Central memory CD8-positive, alpha-beta T cell (primary cell): Measurements from ENCODE around the gene BRSK2.

Source experiments
- ATAC-seq: fragments of 150-1000 bp; cut with Tn5 transposase; replicated peaks from 2 replicates; pipeline ENCODE4 v1.10.0; 2022; ENCODE audit warnings: mild to moderate bottlenecking, moderate FRiP score, moderate number of reproducible peaks; ENCODE audit not compliant: poor library complexity, severe bottlenecking; ENCODE audit errors: extremely low read depth
- DNase-seq, 2 donors: peaks; one replicate each; pipeline ENCODE4 v3.0.0; 2021; ENCODE audit warnings: low spot score in 2 of 2
- H3K27ac Mint-ChIP-seq: one replicate; pipeline ENCODE4 v1.8.0; 2022; ENCODE audit warnings: low read depth, mild to moderate bottlenecking, moderate library complexity, mixed read lengths
- H3K27me3 Mint-ChIP-seq: one replicate; pipeline ENCODE4 v1.8.0; 2022; ENCODE audit warnings: mixed read lengths
- H3K36me3 Mint-ChIP-seq: one replicate; pipeline ENCODE4 v1.8.0; 2022; ENCODE audit warnings: mild to moderate bottlenecking, moderate library complexity, mixed read lengths; ENCODE audit not compliant: insufficient read depth
- H3K4me1 Mint-ChIP-seq: one replicate; pipeline ENCODE4 v1.8.0; 2022; ENCODE audit warnings: mixed read lengths
- H3K4me3 Mint-ChIP-seq: one replicate; pipeline ENCODE4 v1.8.0; 2022; ENCODE audit warnings: mild to moderate bottlenecking, moderate library complexity, mixed read lengths
- H3K9me3 Mint-ChIP-seq: one replicate; pipeline ENCODE4 v1.8.0; 2022; ENCODE audit warnings: mixed read lengths

Gene BRSK2

DNA sequence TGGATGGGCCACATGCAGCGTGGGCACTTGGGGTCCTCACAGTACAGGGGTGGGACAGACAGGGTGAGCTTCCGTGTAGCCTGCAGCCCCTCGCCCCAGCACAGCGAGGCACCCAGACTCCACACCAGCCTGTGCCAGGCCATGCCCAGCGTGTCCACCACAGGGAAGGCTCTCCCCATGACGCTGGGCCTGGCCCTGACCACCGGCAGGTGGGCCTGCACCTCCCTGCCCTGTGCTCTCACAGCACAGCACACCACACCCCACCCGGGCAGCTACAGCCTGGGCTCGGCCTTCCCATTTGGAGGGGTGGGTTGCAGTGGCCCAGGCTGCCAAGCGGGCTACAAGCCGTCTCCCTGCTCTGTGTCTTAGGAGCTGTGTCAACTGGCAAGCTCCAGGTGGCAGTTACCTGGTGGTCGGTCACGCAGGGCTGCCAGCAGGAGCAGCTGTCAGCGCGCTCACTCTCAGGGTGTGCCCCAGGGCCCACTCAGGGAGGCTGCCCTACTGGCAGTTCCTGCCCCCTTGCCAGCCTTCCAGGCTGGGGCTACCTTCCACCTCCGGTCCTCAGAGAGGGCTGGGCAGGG is 92.2 kb downstream of the BRSK2 start:
- Mint-ChIP-seq H3K27ac (no peak overlapping the region), H3K4me3 (no peak overlapping the region), H3K4me1 (peaks cover 17% of the 10 kb centered on the region), H3K27me3 (no peaks in the 10 kb centered on the region), H3K36me3 (peaks cover 18% of the 10 kb centered on the region), H3K9me3 (no peaks in the 10 kb centered on the region)
- DNase-seq (no peak), ATAC-seq (no peak)

DNA sequence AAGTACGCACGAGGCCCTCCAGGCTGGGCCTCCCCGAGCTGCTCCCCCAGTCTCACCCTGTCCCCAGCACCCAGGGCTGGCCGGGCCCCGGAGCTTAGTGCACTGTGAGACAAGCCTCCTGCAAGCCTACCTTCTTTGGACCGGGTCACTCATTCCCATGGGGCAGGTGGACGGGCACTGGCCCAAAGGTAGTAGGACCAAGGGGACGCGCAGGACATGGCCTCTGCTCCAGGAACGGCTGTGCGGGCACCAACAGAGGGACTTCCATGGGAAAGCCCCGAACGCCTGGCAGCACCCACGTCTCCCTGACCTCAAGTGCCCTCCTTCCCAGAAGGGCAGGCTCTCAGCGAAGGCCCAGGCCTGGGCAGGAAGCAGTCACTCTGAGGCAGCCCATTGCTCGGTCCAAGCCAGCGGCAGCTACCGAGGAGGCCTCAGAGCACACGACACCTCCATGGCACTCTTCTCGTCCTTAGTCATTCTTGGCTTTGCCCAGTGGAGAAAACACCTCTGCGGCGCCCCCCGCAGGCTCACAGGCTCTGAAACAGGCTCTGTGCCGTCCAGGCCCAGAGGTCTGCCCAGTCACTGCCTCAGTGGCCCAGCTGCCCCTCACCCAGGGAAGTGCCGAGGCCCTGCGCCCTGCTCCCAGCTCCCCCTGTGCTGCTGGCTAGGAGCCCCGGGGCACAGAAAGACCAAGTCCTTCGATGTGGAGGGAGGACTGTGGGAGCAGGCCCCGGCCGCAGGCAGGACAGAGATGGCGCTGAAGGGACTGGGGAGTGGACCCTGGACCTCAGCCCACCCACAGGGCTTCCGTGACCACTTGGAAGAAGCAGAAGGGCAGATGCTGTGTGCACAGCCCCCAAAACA is 93.1 kb downstream of the BRSK2 start:
- Mint-ChIP-seq H3K9me3 (no peaks in the 10 kb centered on the region), H3K4me3 (no peak overlapping the region), H3K27ac (peak overlapping the region; percentile 49), H3K27me3 (no peaks in the 10 kb centered on the region), H3K4me1 (peaks cover 23% of the 10 kb centered on the region), H3K36me3 (peaks cover 15% of the 10 kb centered on the region)
- no peak for DNase-seq
- no peak for ATAC-seq

DNA sequence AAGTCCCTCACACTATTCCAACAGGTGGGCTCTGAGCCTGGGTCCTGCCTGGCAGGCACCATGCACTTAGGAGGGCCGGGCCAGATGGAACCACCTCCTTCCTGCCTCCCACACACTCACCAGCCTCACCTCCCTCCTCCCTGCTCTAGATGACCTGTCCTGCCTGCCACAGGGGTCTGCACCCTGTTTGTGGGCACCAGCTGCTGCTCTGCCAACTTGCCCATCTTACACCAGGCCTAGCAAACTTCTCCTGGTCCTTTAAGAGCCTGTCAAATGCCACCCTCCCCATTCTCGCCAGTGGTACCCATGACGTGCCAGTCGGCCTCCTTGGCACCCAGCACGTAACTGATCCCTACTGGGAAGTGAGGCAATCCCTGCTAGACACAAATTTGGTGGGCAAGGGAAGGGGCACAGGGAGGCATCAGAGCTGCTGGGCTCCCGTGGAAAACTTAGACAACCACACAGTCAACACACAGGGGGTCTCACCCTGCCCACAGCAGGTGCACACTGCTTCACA is 93.8 kb downstream of the BRSK2 start:
- no peak for ATAC-seq
- DNase-seq, result no peak
- Mint-ChIP-seq H3K27me3 (no peaks in the 10 kb centered on the region), H3K36me3 (peaks cover 12% of the 10 kb centered on the region), H3K4me1 (peaks cover 30% of the 10 kb centered on the region), H3K4me3 (no peak overlapping the region), H3K9me3 (no peaks in the 10 kb centered on the region), H3K27ac (no peak overlapping the region)

DNA sequence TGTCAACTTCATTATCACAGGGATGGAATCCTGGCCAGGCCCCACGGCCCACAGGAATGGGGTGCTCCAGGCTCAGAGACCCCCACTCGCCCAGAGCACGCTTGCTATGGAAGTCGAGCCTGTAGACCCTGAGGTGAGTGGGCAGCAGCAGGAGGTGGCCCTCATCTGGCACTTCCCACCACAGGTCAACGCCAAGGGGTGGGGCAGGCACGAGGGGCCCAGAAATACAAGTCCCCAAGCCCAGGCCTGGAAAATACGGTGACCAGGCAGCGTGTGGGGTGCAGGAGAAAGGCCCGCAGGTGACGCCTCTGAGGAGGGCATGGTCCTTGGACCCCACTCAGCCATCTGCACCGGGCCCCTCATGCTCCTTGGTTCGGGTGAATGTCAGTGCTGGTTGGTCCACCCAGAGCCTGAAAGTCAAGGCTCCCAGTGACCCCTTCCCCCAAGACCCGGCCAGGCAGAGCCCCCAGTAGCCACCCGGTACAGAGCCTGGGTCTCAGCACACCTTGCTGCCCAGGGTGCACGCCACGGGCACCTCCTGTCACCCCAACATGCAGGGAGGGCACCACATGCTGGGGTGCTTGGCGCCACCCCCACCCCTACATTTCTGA is 94.4 kb downstream of the BRSK2 start:
- DNase-seq (no peak), ATAC-seq (no peak)
- Mint-ChIP-seq H3K27ac (peak overlapping the region; percentile 57), H3K27me3 (no peaks in the 10 kb centered on the region), H3K4me3 (no peak overlapping the region), H3K36me3 (peaks cover 10% of the 10 kb centered on the region), H3K9me3 (no peaks in the 10 kb centered on the region), H3K4me1 (peaks cover 34% of the 10 kb centered on the region)

DNA sequence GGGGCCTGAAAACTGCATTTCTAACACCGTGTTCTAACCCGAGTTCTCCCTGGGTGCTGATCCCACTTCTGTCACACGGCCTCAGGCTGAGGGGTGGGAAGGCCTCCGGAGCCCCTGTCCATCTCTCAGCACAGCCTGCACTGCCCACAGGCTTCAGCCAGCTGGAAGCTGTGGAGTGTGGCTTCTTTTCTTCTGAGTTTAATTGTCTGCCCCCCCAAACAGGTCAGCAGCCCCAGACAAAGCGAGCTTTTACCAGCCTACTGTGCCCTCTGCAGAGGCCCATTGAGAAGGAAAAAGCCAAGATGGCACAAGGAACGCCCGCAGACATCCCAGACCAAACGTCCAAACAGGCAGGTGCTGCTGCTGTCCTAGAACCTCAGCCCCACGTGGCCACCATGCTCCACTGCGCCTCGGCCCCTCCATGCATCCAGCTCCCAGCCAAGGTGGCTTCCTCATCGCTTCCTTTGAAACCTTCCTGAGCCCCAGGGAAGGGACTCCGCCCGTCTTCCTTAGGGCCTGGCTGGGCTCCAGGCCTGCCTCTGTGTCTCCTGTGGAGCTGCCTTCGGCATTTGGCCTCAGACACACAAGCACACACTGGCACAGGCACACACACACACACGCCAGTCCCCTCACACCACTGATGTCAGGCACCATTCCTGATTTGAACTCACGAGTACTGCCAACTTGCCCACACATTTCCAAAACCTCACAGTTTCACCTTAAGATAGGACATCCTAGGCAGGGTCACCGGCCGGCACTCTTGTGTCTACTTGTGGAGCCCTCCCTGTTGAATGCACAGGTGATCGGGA is 95.2 kb downstream of the BRSK2 start:
- no peak for ATAC-seq
- no peak overlapping the region for H3K4me3 Mint-ChIP-seq
- H3K4me1 Mint-ChIP-seq, result peaks cover 39% of the 10 kb centered on the region
- no peak for DNase-seq
- H3K9me3 Mint-ChIP-seq, result no peaks in the 10 kb centered on the region
- H3K36me3 Mint-ChIP-seq, result peaks cover 9% of the 10 kb centered on the region
- H3K27me3 Mint-ChIP-seq, result no peaks in the 10 kb centered on the region
- H3K27ac Mint-ChIP-seq, result peak overlapping the region; percentile 57

DNA sequence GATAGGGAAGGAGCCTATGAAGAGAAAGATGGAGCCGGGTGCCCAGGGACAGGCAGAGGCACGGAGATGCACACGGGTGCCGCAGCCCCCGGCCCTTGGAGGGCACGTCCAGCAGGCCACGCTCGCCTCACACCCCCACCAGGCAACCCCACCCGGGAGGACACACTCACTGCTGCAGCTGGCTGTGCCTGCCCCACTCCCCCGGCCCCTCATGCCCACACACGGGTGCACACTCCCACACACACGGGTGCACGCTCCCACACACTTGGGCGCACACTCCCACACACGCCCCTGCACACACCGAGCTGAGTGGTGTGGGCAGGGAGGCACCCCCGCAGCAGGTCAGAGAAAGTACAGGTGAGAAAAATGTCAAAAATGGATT is 95.8 kb downstream of the BRSK2 start:
- DNase-seq (no peak), ATAC-seq (no peak)
- Mint-ChIP-seq H3K27me3 (no peaks in the 10 kb centered on the region), H3K4me1 (peaks cover 39% of the 10 kb centered on the region), H3K4me3 (no peak overlapping the region), H3K27ac (peak overlapping the region; percentile 57), H3K36me3 (peaks cover 9% of the 10 kb centered on the region), H3K9me3 (no peaks in the 10 kb centered on the region)

DNA sequence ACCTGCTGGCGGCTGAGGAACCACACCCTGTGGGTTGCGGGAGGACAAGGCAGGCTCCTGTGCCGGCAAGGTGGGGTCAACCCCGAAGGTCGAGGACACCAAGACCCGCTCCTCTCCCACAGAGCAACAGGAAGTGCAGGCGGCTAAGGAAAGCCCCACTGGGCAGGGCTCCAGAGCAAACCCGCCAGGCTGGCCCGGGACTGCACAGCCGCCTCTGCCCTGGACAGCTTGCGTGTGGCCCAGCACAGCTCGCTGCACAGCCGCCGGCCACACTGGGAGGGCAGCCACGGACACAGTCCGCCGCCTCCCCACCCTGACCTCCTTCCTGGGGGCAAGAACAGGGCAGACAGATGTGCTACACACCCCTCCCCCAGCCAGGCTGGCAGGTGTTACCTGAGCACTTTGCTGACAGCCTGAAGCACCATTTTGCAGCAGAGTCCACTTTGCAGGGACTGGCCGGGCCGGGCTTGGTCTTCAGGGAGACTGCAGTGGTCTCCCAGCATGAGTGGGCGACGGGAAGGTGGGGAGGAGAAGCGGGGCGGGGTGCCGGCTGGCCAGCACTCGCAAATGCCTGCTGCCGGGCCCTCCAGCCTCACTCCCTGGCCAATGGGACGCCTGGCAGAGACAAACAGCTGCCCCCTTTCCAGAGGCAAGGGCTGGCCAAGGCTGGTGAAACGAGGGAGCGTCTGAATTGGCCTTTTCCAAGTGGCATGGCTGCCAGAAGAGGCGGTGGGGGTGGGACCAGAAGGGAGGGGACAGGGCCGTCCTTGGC is 96.5 kb downstream of the BRSK2 start, which contains the start of gene MOB2:
MOB2 (minus strand) TSS at position 726 of the 772 bp plus-strand sequence; CDS start at position 503, 223 bp downstream.
- no peak for DNase-seq
- H3K4me3 Mint-ChIP-seq, result peak within 1 kb of the TSS; percentile 13
- peaks cover 9% of the 10 kb centered on the region for H3K36me3 Mint-ChIP-seq
- H3K4me1 Mint-ChIP-seq, result peaks cover 39% of the 10 kb centered on the region
- peak within 1 kb of the TSS; percentile 66 for H3K27ac Mint-ChIP-seq
- H3K9me3 Mint-ChIP-seq, result no peaks in the 10 kb centered on the region
- no peak for ATAC-seq
- no peaks in the 10 kb centered on the region for H3K27me3 Mint-ChIP-seq

DNA sequence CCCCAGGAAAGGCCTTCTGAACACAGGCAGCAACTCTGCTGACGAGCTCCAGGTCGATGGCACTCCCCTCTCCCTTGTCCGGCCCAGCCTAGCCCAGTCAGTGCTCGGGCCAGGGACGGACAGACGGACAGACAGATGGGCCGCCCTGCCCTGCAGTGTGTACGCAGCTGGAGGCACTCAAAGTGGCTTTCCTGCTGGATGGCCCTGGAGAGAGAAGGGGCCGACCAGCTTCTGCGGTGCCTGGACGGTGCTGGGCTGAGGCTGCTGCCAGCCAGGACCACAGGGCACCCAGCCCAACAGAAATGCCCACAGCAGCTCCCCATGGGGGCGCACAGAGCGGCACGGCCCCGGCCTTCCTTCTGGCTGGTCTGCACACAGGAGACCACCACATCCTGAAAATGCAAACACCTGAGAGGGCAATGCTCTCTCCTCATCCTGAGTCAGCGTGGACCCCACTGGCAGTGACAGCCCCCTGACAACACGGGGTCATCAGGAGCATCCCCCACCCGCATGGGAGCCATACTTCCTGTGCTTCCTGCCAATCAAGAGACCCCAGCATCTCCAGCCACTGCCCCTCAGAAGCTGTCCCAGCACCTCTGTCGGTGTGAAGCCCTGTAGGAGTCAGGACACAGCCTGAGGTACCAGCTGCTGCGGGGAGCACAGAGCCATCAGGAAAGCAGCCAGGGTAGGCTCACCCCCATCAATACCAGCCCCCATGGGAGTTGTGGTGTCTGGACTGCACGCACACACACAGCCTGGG is 97.5 kb downstream of the BRSK2 start:
- ATAC-seq, result no peak
- H3K9me3 Mint-ChIP-seq, result no peaks in the 10 kb centered on the region
- no peaks in the 10 kb centered on the region for H3K27me3 Mint-ChIP-seq
- peaks cover 9% of the 10 kb centered on the region for H3K36me3 Mint-ChIP-seq
- H3K4me3 Mint-ChIP-seq, result no peak overlapping the region
- H3K27ac Mint-ChIP-seq, result peak overlapping the region; percentile 66
- peaks cover 41% of the 10 kb centered on the region for H3K4me1 Mint-ChIP-seq
- no peak for DNase-seq

DNA sequence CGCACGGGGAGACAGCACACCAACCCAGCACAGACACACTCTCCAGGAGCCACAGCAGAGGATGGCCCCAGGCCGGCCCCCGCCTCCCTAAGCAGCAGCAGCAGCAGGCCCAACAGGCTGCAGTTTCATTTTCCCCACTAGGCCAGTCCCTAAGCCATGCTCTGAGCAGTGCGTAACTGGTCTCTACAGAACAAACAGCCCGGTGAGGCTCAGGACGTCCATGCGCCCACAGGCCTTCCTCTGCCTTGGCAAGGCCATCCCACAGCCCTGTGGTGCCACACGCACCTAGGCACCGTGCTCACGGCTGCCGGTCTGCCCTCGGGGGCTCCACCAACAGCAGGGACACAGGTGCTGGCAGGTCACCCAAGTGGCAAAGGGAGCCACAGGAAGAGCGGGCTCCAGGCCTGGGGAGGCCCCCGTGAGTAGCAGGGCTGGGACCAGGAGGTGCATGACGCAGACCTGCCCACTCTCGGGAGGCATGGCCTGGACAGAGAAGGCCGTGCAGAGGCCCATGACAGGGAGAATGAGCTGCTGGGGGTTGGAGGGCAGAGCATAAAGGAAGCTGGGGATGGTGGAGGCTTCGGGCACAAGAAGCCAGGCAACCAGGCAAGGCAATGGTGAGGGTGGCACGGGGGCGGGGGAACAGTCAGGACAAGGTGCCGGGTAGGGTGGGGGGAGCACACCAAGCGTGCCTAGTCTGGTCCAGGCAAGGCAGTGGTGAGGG is 98.3 kb downstream of the BRSK2 start:
- Mint-ChIP-seq H3K4me3 (peak overlapping the region; percentile 36), H3K9me3 (no peaks in the 10 kb centered on the region), H3K27ac (peak overlapping the region; percentile 66), H3K4me1 (peaks cover 48% of the 10 kb centered on the region), H3K36me3 (peaks cover 9% of the 10 kb centered on the region), H3K27me3 (no peaks in the 10 kb centered on the region)
- DNase-seq (no peak), ATAC-seq (no peak)

DNA sequence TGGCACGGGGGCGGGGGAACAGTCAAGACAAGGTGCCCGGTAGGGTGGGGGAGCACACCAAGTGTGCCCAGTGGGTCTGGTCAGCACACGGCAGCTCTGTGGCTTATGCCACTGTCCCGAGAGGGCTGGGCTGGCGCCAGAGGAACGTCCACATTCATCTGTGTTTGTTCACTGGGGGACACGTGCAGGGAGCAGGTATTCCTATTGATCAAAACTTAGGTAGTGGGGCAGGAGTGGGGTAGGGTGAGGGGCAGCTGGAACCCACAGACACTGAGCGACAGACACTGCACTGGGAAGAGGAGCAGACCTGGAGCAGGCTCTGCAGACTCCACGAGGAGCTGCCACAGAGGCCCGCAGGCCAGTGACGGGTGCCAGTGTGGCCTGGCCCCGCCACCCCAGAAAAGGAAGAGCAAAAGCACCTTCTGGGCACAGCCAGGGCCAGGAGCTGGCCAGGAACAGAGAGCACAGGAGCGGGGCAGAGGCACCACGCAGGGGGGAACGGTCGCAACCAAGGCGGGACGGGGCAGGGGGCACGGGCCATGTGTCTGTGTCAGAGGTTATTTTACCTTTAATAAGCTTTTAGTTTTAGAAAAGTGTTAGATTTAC is 98.9 kb downstream of the BRSK2 start:
- peaks cover 50% of the 10 kb centered on the region for H3K4me1 Mint-ChIP-seq
- H3K27ac Mint-ChIP-seq, result no peak overlapping the region
- no peak for DNase-seq
- no peak for ATAC-seq
- H3K36me3 Mint-ChIP-seq, result peaks cover 9% of the 10 kb centered on the region
- no peak overlapping the region for H3K4me3 Mint-ChIP-seq
- H3K9me3 Mint-ChIP-seq, result no peaks in the 10 kb centered on the region
- H3K27me3 Mint-ChIP-seq, result no peaks in the 10 kb centered on the region
